Measurements from ENCODE around the gene FAM151A. TPM values are rescaled to one million over a fixed set of nuclear protein-coding genes. Genes with fewer than 3 reads are reported as not detected.

The FAM151A gene
- polyA plus RNA-seq, 3 donors = not detected

- Mint-ChIP-seq H3K36me3 (no peaks in the 10 kb centered on the region), H3K9me3 (peaks cover 0 to 2% (median 0%) of the 10 kb centered on the region in 7 donors), H3K4me1 (peaks cover 25% of the 10 kb centered on the region), H3K4me3 (peak overlapping the region in 1 of 2 donors; percentile 62), H3K27ac (peak overlapping the region in 4 of 7 donors; percentile 23 to 89 (median 58)), H3K27me3 (ENCODE audit: low read depth in 3 of 3) (peaks cover 0 to 2% (median 0%) of the 10 kb centered on the region in 3 donors)
- TF ChIP-seq, protein P1, sequence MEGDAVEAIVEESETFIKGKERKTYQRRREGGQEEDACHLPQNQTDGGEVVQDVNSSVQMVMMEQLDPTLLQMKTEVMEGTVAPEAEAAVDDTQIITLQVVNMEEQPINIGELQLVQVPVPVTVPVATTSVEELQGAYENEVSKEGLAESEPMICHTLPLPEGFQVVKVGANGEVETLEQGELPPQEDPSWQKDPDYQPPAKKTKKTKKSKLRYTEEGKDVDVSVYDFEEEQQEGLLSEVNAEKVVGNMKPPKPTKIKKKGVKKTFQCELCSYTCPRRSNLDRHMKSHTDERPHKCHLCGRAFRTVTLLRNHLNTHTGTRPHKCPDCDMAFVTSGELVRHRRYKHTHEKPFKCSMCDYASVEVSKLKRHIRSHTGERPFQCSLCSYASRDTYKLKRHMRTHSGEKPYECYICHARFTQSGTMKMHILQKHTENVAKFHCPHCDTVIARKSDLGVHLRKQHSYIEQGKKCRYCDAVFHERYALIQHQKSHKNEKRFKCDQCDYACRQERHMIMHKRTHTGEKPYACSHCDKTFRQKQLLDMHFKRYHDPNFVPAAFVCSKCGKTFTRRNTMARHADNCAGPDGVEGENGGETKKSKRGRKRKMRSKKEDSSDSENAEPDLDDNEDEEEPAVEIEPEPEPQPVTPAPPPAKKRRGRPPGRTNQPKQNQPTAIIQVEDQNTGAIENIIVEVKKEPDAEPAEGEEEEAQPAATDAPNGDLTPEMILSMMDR (IDR thresholded peaks at IDR 0.05) = no peak
- intact Hi-C loops (cut with micrococcal nuclease) = no loop called here
- Histone ChIP-seq H2AFZ (ENCODE audit: insufficient read depth, low read depth, low read length, poor library complexity, severe bottlenecking) (peak overlapping the region; percentile 56), H3K4me1 (ENCODE audit: control insufficient read depth in 1 of 2, insufficient read depth in 2 of 2, low read length in 2 of 2) (peaks cover 19 to 20% of the 10 kb centered on the region in 2 donors), H3K27ac (ENCODE audit: low read depth in 1 of 2, low read length in 2 of 2) (peak overlapping the region; percentile 1 to 57), H3K27me3 (ENCODE audit: control insufficient read depth in 2 of 2, insufficient read depth in 2 of 2, low read length in 2 of 2) (no peaks in the 10 kb centered on the region), H3K4me2 (replicated peaks; ENCODE audit: extremely low read depth, low read length, poor library complexity, severe bottlenecking) (peak overlapping the region; percentile 45), H3K9ac (ENCODE audit: insufficient read depth, low read length, poor library complexity, severe bottlenecking) (peak overlapping the region; percentile 1), H3K4me3 (replicated peaks in 1 of 3; ENCODE audit: low read depth in 2 of 3, low read length in 3 of 3) (peak overlapping the region in 1 of 3 experiments; percentile 52), H4K20me1 (ENCODE audit: insufficient read depth, low read length) (no peaks in the 10 kb centered on the region), H3K9me3 (replicated peaks in 1 of 2; ENCODE audit: control insufficient read depth in 1 of 2, insufficient read depth in 1 of 2, low read length in 2 of 2) (no peaks in the 10 kb centered on the region), H3K79me2 (ENCODE audit: insufficient read depth, low read length) (no peaks in the 10 kb centered on the region), H3K36me3 (replicated peaks in 1 of 2; ENCODE audit: control insufficient read depth in 1 of 2, insufficient read depth in 2 of 2, low read length in 2 of 2) (no peaks in the 10 kb centered on the region)
- peak; percentile 17 to 39 (median 24) for DNase-seq
Observed at GRCh38 chr1:54652168-54652567, 28.8 kb upstream of the FAM151A start.

DNA sequence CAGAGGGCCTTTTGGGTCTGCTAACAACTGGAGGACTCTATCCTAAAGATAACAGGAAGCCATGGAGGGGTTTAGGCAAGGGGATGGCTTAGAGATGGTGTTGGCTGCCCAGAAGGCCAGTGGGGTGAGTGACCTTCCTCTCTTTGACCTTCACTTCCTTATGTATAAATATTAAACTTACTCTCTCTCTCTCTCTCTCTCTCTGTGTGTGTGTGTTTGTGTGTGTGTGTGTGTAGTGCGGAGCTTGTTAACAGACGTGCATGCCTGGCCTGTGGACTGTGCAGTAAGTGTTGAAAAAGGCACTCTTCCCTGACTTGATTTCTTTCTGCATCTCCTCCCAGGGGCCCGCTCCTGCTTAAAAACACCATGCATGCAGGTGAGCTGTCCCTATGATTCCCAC lies 28.3 kb upstream of the FAM151A start:
- Mint-ChIP-seq H3K27ac (peak overlapping the region in 1 of 7 donors; percentile 50), H3K9me3 (peaks cover 0 to 2% (median 0%) of the 10 kb centered on the region in 7 donors), H3K4me3 (peak overlapping the region in 1 of 2 donors; percentile 62), H3K36me3 (no peaks in the 10 kb centered on the region), H3K27me3 (ENCODE audit: low read depth in 3 of 3) (peaks cover 0 to 2% (median 0%) of the 10 kb centered on the region in 3 donors), H3K4me1 (peaks cover 25% of the 10 kb centered on the region)
- Histone ChIP-seq H3K9me3 (replicated peaks in 1 of 2; ENCODE audit: control insufficient read depth in 1 of 2, insufficient read depth in 1 of 2, low read length in 2 of 2) (no peaks in the 10 kb centered on the region), H3K27ac (ENCODE audit: low read depth in 1 of 2, low read length in 2 of 2) (peak overlapping the region in 1 of 2 donors; percentile 57), H3K4me2 (replicated peaks; ENCODE audit: extremely low read depth, low read length, poor library complexity, severe bottlenecking) (peak overlapping the region; percentile 45), H3K27me3 (ENCODE audit: control insufficient read depth in 2 of 2, insufficient read depth in 2 of 2, low read length in 2 of 2) (no peaks in the 10 kb centered on the region), H3K79me2 (ENCODE audit: insufficient read depth, low read length) (no peaks in the 10 kb centered on the region), H3K4me3 (replicated peaks in 1 of 3; ENCODE audit: low read depth in 2 of 3, low read length in 3 of 3) (peak overlapping the region in 1 of 3 experiments; percentile 52), H2AFZ (ENCODE audit: insufficient read depth, low read depth, low read length, poor library complexity, severe bottlenecking) (peak overlapping the region; percentile 56), H4K20me1 (ENCODE audit: insufficient read depth, low read length) (no peaks in the 10 kb centered on the region), H3K4me1 (ENCODE audit: control insufficient read depth in 1 of 2, insufficient read depth in 2 of 2, low read length in 2 of 2) (peaks cover 19 to 20% of the 10 kb centered on the region in 2 donors), H3K9ac (ENCODE audit: insufficient read depth, low read length, poor library complexity, severe bottlenecking) (no peak overlapping the region), H3K36me3 (replicated peaks in 1 of 2; ENCODE audit: control insufficient read depth in 1 of 2, insufficient read depth in 2 of 2, low read length in 2 of 2) (no peaks in the 10 kb centered on the region)
- no peak for DNase-seq
- intact Hi-C loops (cut with micrococcal nuclease) = no loop called here
- TF ChIP-seq, protein P1 (IDR thresholded peaks at IDR 0.05) = no peak
- no CpG with 5 or more reads among the region's 3 CpGs for WGBS (ENCODE audit: insufficient coverage)
